ENCODE results near the gene C6orf163.
"Not testable (repeated sequence)": the region's sequence is repeated elsewhere in the genome, so short reads cannot be mapped to it uniquely, and the experiment has no call there.

The C6orf163 gene

GRCh38 chr6:87344731-87345130 lies at the start of gene C6orf163:
TSS of gene C6orf163 (plus strand) at chr6:87344813. CDS start at chr6:87345100, 287 bp downstream.
- in situ Hi-C loops (cut with HindIII; ENCODE audit: low sequenced_read_pairs) = no loop called here

GRCh38 chr6:87297119-87297518 lies 47.5 kb upstream of the C6orf163 start:
- in situ Hi-C loops (cut with HindIII; ENCODE audit: low sequenced_read_pairs) = no loop called here

DNA sequence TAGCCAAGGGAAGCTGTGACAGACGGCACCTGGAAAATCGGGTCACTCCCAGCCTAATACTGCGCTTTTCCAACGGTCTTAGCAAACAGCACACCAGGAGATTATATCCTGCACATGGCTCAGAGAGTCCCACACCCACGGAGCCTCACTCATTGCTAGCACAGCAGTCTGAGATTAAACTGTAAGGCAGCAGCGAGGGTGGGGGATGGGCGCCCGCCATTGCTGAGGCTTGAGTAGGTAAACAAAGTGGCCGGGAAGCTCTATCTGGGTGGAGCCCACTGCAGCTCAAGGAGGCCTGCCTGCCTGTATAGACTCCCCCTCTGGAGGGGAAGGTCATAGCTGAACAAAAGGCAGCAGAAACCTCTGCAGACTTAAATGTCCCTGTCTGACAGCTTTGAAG lies 43.3 kb upstream of the C6orf163 start:
- in situ Hi-C loops (cut with HindIII; ENCODE audit: low sequenced_read_pairs) = not testable (repeated sequence)

DNA sequence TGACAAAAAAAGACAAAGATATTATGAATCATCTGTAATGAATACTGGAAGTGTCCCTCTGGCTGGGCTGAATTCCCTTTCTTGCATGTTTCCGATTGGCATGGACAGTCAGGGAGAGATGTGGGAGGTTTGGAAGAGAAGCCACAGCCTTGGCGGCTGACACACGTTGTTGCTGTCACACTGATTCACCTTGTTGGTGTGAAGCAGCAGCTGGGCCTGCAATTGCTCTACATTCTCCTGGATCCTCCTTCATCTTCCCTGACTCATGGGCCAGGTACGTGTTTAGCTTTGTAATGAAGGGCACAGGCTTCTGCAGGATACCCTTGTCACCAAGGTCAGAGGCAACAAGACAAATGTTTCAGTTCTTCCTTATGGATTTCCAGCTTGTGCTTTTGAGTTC lies 35.6 kb upstream of the C6orf163 start:
- in situ Hi-C loops (cut with HindIII; ENCODE audit: low sequenced_read_pairs) = no loop called here

- in situ Hi-C loops (cut with HindIII; ENCODE audit: low sequenced_read_pairs) = no loop called here
Measured at GRCh38 chr6:87312860-87313259, 31.8 kb upstream of the C6orf163 start.

DNA sequence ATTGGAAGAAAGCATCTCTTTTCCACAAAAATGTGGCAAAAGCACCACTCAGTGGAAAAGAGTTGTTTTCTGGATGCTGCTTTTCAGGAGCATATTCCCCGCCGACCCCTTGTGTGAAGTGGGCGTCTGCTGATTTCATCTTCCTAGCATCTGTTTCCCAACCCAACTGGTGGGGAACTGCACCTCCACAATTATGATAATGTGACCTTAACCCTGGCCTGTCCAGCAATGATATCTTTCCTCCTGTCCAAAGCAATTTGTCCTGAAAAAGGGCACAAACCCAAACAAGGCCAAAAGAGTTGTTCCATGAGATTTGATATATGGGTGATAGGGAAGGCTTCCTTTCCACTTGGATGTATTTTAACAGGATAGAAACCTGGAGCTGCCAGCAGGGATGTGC lies 29.5 kb upstream of the C6orf163 start:
- in situ Hi-C loops (cut with HindIII; ENCODE audit: low sequenced_read_pairs) = no loop called here

GRCh38 chr6:87319271-87319987 lies 25.2 kb upstream of the C6orf163 start:
- in situ Hi-C loops (cut with HindIII; ENCODE audit: low sequenced_read_pairs) = no loop called here

GRCh38 chr6:87322304-87323212 lies 22.1 kb upstream of the C6orf163 start, which contains the start of gene SMIM8:
TSS of gene SMIM8 (plus strand) at chr6:87322588. CDS start at chr6:87337032, 14,444 bp downstream.
- in situ Hi-C loops (cut with HindIII; ENCODE audit: low sequenced_read_pairs) = no loop called here

DNA sequence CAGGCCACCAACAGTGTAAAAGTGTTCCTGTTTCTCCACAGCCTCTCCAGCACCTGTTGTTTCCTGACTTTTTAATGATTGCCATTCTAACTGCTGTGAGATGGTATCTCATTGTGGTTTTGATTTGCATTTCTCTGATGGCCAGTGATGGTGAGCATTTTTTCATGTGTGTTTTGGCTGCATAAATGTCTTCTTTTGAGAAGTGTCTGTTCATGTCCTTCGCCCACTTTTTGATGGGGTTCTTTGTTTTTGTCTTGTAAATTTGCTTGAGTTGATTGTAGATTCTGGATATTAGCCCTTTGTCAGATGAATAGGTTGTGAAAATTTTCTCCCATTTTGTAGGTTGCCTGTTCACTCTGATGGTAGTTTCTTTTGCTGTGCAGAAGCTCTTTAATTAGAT lies 20.7 kb upstream of the C6orf163 start:
- in situ Hi-C loops (cut with HindIII; ENCODE audit: low sequenced_read_pairs) = not testable (repeated sequence)

- in situ Hi-C loops (cut with HindIII; ENCODE audit: low sequenced_read_pairs) = no loop called here
Measured at GRCh38 chr6:87330961-87331360, 13.7 kb upstream of the C6orf163 start.

GRCh38 chr6:87333033-87333432 lies 11.6 kb upstream of the C6orf163 start:
- in situ Hi-C loops (cut with HindIII; ENCODE audit: low sequenced_read_pairs) = no loop called here

GRCh38 chr6:87333591-87334181 lies 10.9 kb upstream of the C6orf163 start:
- in situ Hi-C loops (cut with HindIII; ENCODE audit: low sequenced_read_pairs) = no loop called here

DNA sequence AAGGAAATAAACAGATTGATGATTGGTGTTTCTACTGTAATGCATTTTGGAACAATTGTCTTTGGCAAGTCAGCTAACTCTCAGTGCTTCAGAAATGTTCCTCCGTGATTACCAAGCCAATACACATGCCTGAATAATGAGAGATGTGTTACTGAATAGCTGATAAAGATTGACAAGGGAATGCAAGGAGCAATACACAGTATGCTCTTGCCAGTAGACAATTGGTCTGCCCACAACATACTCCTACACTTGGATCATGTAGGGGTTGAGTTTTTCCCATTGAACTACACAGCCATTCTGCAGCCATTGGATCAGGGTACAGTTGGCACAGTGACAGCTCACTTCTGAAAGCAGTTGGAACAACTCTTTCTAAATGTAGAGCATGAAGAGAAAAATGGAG lies 9.9 kb upstream of the C6orf163 start:
- in situ Hi-C loops (cut with HindIII; ENCODE audit: low sequenced_read_pairs) = no loop called here

GRCh38 chr6:87336367-87336766 lies 8.2 kb upstream of the C6orf163 start:
- in situ Hi-C loops (cut with HindIII; ENCODE audit: low sequenced_read_pairs) = no loop called here

GRCh38 chr6:87340230-87340629 lies 4.4 kb upstream of the C6orf163 start:
- in situ Hi-C loops (cut with HindIII; ENCODE audit: low sequenced_read_pairs) = no loop called here

DNA sequence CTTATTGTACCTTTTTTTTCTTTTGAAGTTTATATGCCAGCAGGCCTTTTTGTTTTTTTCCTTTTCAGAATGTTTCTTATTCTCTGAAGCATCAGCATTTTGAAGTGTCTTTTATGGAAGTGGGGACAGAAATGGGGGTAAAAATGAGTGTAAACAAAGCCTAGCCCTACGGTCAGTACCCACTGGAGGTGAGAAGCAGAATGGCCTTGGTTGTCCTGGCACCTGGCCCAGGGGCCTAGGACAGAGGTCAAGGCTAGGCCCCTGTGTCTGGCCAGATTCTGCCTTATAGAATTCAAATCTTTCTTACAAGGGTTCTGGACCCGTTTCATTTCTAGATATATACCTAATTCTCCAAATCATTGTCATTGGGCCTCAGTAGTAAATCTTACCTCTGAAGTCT lies 3.5 kb upstream of the C6orf163 start:
- in situ Hi-C loops (cut with HindIII; ENCODE audit: low sequenced_read_pairs) = no loop called here

DNA sequence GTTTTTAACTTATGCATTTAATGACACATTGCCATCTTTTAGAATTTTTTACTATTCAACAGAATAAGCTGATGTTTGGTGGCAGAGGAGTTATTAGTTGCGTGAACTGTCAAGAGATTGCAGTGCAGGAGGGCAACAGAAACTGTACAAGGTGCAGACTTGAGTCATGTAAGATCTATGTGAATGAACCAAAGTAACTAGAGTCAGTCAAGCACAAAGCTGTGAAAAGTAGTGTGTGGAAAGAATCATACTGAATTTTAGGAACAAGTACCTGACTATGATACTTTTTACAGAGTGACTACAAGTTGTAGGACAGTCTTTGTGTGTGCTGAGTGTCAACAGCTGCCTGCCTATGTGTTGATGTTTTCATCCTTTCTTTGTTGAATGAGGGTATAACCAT lies 2.7 kb upstream of the C6orf163 start:
- in situ Hi-C loops (cut with HindIII; ENCODE audit: low sequenced_read_pairs) = no loop called here

DNA sequence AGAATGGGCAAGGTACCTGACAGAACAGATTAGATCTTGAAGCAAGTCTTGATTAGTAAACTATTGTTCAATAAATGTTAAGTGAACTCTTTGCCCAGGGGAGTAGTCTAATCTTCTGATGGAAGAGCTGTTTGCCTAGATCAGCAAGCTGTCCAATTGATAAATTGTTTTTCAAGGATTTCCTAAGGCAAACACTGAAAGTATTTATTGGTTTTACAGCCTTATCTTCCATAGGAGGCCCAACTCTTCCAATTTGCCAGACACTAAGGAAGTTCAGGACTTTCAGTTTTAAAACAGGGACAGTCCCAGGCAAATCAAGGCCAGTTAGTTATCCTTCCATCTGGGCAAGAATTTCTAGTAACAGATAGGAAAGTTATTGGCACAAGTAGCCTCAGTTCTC lies 1.8 kb upstream of the C6orf163 start:
- in situ Hi-C loops (cut with HindIII; ENCODE audit: low sequenced_read_pairs) = no loop called here

DNA sequence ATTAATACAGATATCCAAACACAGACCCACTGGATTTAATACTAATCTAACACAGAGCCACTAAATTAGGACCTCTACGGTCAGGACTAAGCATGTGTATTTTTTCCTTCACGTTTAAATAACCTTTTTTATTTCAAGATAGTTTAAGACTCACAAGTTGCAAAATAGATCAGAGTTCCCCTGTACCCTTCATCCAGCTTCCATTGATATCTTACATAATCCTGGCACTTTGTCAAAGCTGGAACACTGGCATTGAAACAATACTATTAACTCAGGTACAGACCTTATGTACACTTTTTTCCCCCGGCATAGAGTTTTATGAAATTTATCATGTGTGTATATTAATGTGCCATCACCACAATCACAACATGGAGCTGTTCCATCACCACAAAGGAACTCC lies 2.1 kb downstream of the C6orf163 start:
- in situ Hi-C loops (cut with HindIII; ENCODE audit: low sequenced_read_pairs) = no loop called here

GRCh38 chr6:87349896-87350295 lies 5.3 kb downstream of the C6orf163 start:
- in situ Hi-C loops (cut with HindIII; ENCODE audit: low sequenced_read_pairs) = no loop called here

GRCh38 chr6:87350516-87350915 lies 5.9 kb downstream of the C6orf163 start:
- in situ Hi-C loops (cut with HindIII; ENCODE audit: low sequenced_read_pairs) = no loop called here

DNA sequence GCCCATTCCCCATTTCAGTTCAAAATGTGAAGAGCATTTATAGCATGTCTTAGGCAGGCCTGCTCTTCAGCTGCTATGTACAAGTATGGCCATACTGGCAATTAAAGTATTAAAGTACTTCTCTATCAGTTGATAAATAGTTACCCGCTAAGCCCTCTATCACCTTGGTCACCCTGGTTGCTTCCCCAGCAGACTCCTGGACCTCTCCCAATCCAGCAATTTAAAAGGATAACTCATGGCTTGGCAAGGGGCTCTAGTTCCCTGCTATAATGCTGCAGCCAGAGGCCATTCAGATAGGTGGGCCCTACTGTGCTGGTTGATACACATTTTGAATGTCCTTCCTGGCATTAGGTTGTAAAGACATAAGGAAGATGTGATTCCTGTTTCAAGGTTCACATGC lies 7.0 kb downstream of the C6orf163 start:
- in situ Hi-C loops (cut with HindIII; ENCODE audit: low sequenced_read_pairs) = no loop called here
